GM12878 (cell line): ENCODE measurements around the gene ZBTB21. TPM values are rescaled to one million over a fixed set of nuclear protein-coding genes. Genes with fewer than 3 reads are reported as not detected.

Experiments
- ATAC-seq: fragments of 200-7000 bp; cut with Tn5 transposase; 3 replicates; pipeline ENCODE4 v1.9.1; 2020; ENCODE audit warnings: mild to moderate bottlenecking, moderate library complexity
- BruUV-seq: library from RNA; stranded (reverse); fragments of 400-500 nt; replicated peaks from 2 replicates; lab custom pipeline; 2021; lab: Mats Ljungman, UMichigan
- CTCF ChIA-PET: fragments of 300-600 bp; sonication (Branson Sonifier 250); formaldehyde crosslinking; extraction: SDS; loops from one replicate; lab custom pipeline; 2021; ENCODE audit warnings: inconsistent platforms; lab: Yijun Ruan, JAX
- POLR2A ChIA-PET: fragments of 350-600 bp; formaldehyde crosslinking; extraction: SDS; loops from one replicate; lab custom pipeline; 2021; ENCODE audit warnings: inconsistent platforms; lab: Charles Lee
- RAD21 ChIA-PET: fragments of 300-600 bp; sonication (Branson Sonifier 250); formaldehyde crosslinking; loops from one replicate; lab custom pipeline; 2023; ENCODE audit warnings: antibody characterized with exemption; ENCODE audit not compliant: unreplicated experiment; lab: Charles Lee
- SMC1A ChIA-PET: fragments of 300-600 bp; sonication (Branson Sonifier 250); formaldehyde crosslinking; loops from one replicate; lab custom pipeline; 2023; ENCODE audit not compliant: unreplicated experiment, uncharacterized antibody; lab: Charles Lee
- DNase-seq: peaks from one replicate; pipeline ENCODE4 v3.0.0-alpha.2; 2011; ENCODE audit warnings: low read depth, low spot score
- FAIRE-seq: peaks from 3 replicates; lab custom pipeline; 2011; peaks lifted over from hg19 to GRCh38; lab: Jason Lieb, UNC
- H2AFZ ChIP-seq: 2 replicates; pipeline ENCODE4 v1.6.0; 2011; ENCODE audit warnings: low read depth, low read length, control low read depth; ENCODE audit not compliant: control insufficient read depth
- H3K27ac ChIP-seq: 2 replicates; pipeline ENCODE4 v1.5.1; 2011; ENCODE audit warnings: control low read depth; ENCODE audit not compliant: control insufficient read depth, insufficient read depth
- H3K27me3 ChIP-seq, 2 experiments: replicated peaks in 1 of 2; 2 replicates each; pipeline versions ENCODE4 v1.6.0 to v1.6.1; 2011; ENCODE audit warnings: low read length in 1 of 2; ENCODE audit not compliant: control insufficient read depth in 2 of 2, insufficient read depth in 2 of 2
- H3K36me3 ChIP-seq, 2 experiments: 2 replicates each; pipeline ENCODE4 v1.5.1; 2011; ENCODE audit warnings: low read length in 1 of 2; ENCODE audit not compliant: control insufficient read depth in 2 of 2, insufficient read depth in 2 of 2
- H3K4me1 ChIP-seq: 2 replicates; pipeline ENCODE4 v1.6.1; 2011; ENCODE audit warnings: mild to moderate bottlenecking, low read length, moderate library complexity, mixed read lengths; ENCODE audit not compliant: control insufficient read depth, insufficient read depth
- H3K4me2 ChIP-seq: 2 replicates; pipeline ENCODE4 v1.6.0; 2011; ENCODE audit warnings: control low read depth; ENCODE audit not compliant: control insufficient read depth, insufficient read depth
- H3K4me3 ChIP-seq: fragments of 200-600 bp; sonication (generic); 2 replicates; pipeline ENCODE4 v1.5.1; 2016
- H3K79me2 ChIP-seq: 2 replicates; pipeline ENCODE4 v1.6.0; 2011; ENCODE audit warnings: low read length; ENCODE audit not compliant: control insufficient read depth, insufficient read depth
- H3K9ac ChIP-seq: 2 replicates; pipeline ENCODE4 v1.8.0; 2011; ENCODE audit warnings: low read length, control low read depth, mixed read lengths; ENCODE audit not compliant: control insufficient read depth, insufficient read depth
- H3K9me3 ChIP-seq: replicated peaks from 3 replicates; pipeline ENCODE4 v1.5.1; 2011; ENCODE audit warnings: mild to moderate bottlenecking, low read length; ENCODE audit not compliant: control insufficient read depth, insufficient read depth
- H4K20me1 ChIP-seq: 2 replicates; pipeline ENCODE4 v1.6.0; 2011; ENCODE audit not compliant: control insufficient read depth, insufficient read depth
- ATF7 ChIP-seq: fragments of 450-650 bp; IDR thresholded peaks from 2 replicates; pipeline ENCODE4 v1.6.1; 2016; ENCODE audit warnings: low read depth, mild to moderate bottlenecking
- CEBPB ChIP-seq, 2 experiments: fragments of 150-350 bp in 1 of 2; IDR thresholded peaks; 2 replicates each; pipeline ENCODE4 v1.6.1; 2012 to 2014; ENCODE audit warnings: low read depth in 2 of 2, low read length in 2 of 2, borderline replicate concordance in 1 of 2, inconsistent platforms in 1 of 2
- CHD2 ChIP-seq: IDR thresholded peaks from 2 replicates; pipeline ENCODE4 v1.6.1; 2011; ENCODE audit warnings: low read depth, low read length, improper control_type of control experiment, borderline replicate concordance
- DPF2 ChIP-seq: fragments of 450-650 bp; IDR thresholded peaks from 2 replicates; pipeline ENCODE4 v1.6.1; 2017; ENCODE audit warnings: mild to moderate bottlenecking
- FOXM1 ChIP-seq: IDR thresholded peaks from 2 replicates; pipeline ENCODE4 v1.6.1; 2012; ENCODE audit warnings: low read depth, mild to moderate bottlenecking, inconsistent platforms, low read length, moderate library complexity
- KAT2A ChIP-seq: conservative IDR thresholded peaks from 2 replicates; pipeline ENCODE4 v1.6.1; 2011; ENCODE audit warnings: low read depth, low read length; ENCODE audit not compliant: control insufficient read depth
- KLF5 ChIP-seq: fragments of 450-650 bp; IDR thresholded peaks from 2 replicates; pipeline ENCODE4 v1.6.1; 2014; ENCODE audit warnings: mild to moderate bottlenecking; ENCODE audit not compliant: partially characterized antibody
- MYC ChIP-seq: IDR thresholded peaks from 2 replicates; pipeline ENCODE4 v1.6.1; 2011; ENCODE audit warnings: mild to moderate bottlenecking, low read length, moderate library complexity, inconsistent platforms; ENCODE audit not compliant: insufficient read depth, insufficient replicate concordance, insufficient read length, severe bottlenecking
- NR2F1 ChIP-seq: fragments of 450-650 bp; conservative IDR thresholded peaks from 2 replicates; pipeline ENCODE4 v1.6.1; 2017; ENCODE audit warnings: mild to moderate bottlenecking
- SMAD1 ChIP-seq: fragments of 450-650 bp; IDR thresholded peaks from 2 replicates; pipeline ENCODE4 v1.6.1; 2018; ENCODE audit warnings: mild to moderate bottlenecking, low read depth; ENCODE audit not compliant: partially characterized antibody
- SMAD5 ChIP-seq: IDR thresholded peaks from 2 replicates; pipeline ENCODE4 v1.6.1; 2016; ENCODE audit warnings: antibody characterized with exemption, low read depth
- SREBF1 ChIP-seq: IDR thresholded peaks from 2 replicates; pipeline ENCODE4 v1.6.1; 2012; ENCODE audit warnings: mild to moderate bottlenecking, low read length
- STAT1 ChIP-seq: fragments of 450-650 bp; conservative IDR thresholded peaks from 2 replicates; pipeline ENCODE4 v1.6.1; 2014; ENCODE audit warnings: antibody characterized with exemption, mild to moderate bottlenecking
- TAF1 ChIP-seq: IDR thresholded peaks from 2 replicates; pipeline ENCODE4 v1.6.1; 2011; ENCODE audit warnings: mild to moderate bottlenecking, low read depth, low read length, borderline replicate concordance
- TCF7 ChIP-seq: IDR thresholded peaks from 2 replicates; pipeline ENCODE4 v1.6.1; 2014; ENCODE audit warnings: antibody characterized with exemption, borderline replicate concordance
- ZSCAN29 ChIP-seq: fragments of 450-650 bp; IDR thresholded peaks from 2 replicates; pipeline ENCODE4 v1.6.1; 2017; ENCODE audit warnings: mild to moderate bottlenecking, moderate library complexity
- WGBS: methylation state at CpG from one replicate; pipeline ENCODE4 v1.1.6; 2016; ENCODE audit warnings: low lambda C conversion rate; ENCODE audit not compliant: insufficient replicate concordance, insufficient coverage; ENCODE audit errors: missing lambda C conversion rate; 5-methylcytosine and 5-hydroxymethylcytosine counted together
- in situ Hi-C: fragments of 300-500 bp; cut with MboI; formaldehyde crosslinking; loops from 9 replicates; pipeline ENCODE4 v1.14.3; 2018; ENCODE audit warnings: mixed read lengths
- intact Hi-C: fragments of 100-400 bp; cut with micrococcal nuclease; formaldehyde crosslinking; loops from one replicate; pipeline ENCODE4 v1.14.2; 2022; ENCODE audit not compliant: unreplicated experiment
- polyA plus RNA-seq, 11 experiments: library from polyadenylated mRNA; depleted of rRNA in 4 of 11; unstranded in 6 of 11; stranded (reverse) in 5 of 11; fragments of >200 nt; fragmentation: Nextera tagmentation in 4 of 11; fragmentation: Illumina TruSeq in 1 of 11; extraction: Ambion mirVana in 4 of 11; extraction: Trizol in 1 of 11; gene quantifications; 1 replicate in 1 of 11; 2 replicates in 10 of 11; pipeline versions ENCODE4 v1.2.1 to v1.2.3, GENCODE V29; 2011 to 2016; ENCODE audit warnings: inconsistent platforms in 2 of 11, missing spikeins in 2 of 11, low read depth in 1 of 11
- total RNA-seq, 4 experiments: library from RNA; depleted of rRNA in 3 of 4; stranded (reverse); fragments of >200 nt in 3 of 4; fragmentation: Illumina TruSeq in 1 of 4; extraction: Trizol in 1 of 4; gene quantifications; 2 replicates each; pipeline versions ENCODE4 v1.2.1 to v1.2.3, GENCODE V29; 2013 to 2021
- TF ChIP-seq, protein P1 (sequence below): fragments of 450-650 bp; IDR thresholded peaks from 2 replicates; pipeline ENCODE4 v1.6.1; 2017; ENCODE audit warnings: mild to moderate bottlenecking, low read depth, inconsistent platforms; ENCODE audit not compliant: poor library complexity, severe bottlenecking
- TF ChIP-seq, protein P2 (sequence below): IDR thresholded peaks from 2 replicates; pipeline ENCODE4 v1.6.1; 2011; ENCODE audit warnings: low read depth, low read length, improper control_type of control experiment, borderline replicate concordance
- TF ChIP-seq, protein P3 (sequence below): fragments of 450-650 bp; conservative IDR thresholded peaks from 2 replicates; pipeline ENCODE4 v1.6.1; 2017; ENCODE audit warnings: mild to moderate bottlenecking, moderate library complexity

ZBTB21 gene
- total and polyA plus RNA-seq, 10 of the 15 experiments (the other 5 are each of a cell fraction or from before 2014, with no cell fraction given) = 1.8 to 21.6 (median 10.6) TPM

DNA sequence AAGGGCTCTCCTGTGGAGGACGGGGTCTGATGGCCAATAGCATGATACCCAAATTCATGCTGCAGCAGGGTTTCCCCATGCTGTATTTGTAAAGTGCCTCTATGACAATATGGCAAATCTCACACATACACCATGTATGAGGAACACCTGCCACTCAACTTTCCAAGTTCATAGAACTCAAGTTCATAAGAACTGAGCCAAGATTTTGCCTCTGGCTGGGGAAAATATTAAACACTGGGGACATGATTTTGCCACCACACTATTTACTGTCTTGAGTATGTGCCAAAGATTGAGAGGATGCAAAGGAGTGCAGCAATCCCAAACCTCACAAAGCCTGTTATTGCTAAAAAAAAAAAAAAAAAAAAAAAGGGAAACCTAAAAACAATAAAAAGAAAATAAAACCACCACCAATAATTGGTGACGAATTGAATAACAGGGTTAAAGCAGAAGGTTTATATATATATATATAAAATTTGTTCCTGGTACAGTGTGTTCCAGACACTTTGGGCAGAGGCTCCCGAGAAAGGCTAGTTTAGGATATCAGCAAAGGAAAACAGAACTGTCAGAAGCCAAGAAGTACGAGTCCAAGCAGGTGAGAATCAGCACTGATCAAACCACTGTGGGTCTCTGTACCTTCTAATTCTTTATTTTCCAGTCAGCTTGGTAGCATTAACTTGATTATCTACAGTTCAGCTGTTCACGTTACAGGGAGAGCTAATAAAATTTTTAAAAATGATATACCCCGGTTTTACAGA is 24.3 kb downstream of the ZBTB21 start:
- no peak overlapping the region for H3K4me2 ChIP-seq
- CTCF ChIA-PET = interaction anchor here (0.9 to 1.6 kb wide), 3 partner anchors 23 to 169 kb away, joined by 3 read pairs; no protein-coding TSS in a partner anchor
- no peak overlapping the region for H3K4me3 ChIP-seq
- RAD21 ChIA-PET = no interaction called here
- DNase-seq (no peak), FAIRE-seq (no peak), ATAC-seq (no peak)
- TF ChIP-seq CHD2 (no peak), KLF5 (no peak), FOXM1 (no peak), ZSCAN29 (no peak), MYC (no peak), NR2F1 (no peak), ATF7 (no peak), SREBF1 (no peak), STAT1 (no peak), CEBPB (IDR thresholded peaks at IDR 0.05; ENCODE audit: borderline replicate concordance in 1 of 2, low read depth in 2 of 2, low read length in 2 of 2) (no peak), KAT2A (no peak), TCF7 (no peak), DPF2 (no peak), SMAD5 (no peak), SMAD1 (no peak), TAF1 (no peak)
- TF ChIP-seq, protein P1, sequence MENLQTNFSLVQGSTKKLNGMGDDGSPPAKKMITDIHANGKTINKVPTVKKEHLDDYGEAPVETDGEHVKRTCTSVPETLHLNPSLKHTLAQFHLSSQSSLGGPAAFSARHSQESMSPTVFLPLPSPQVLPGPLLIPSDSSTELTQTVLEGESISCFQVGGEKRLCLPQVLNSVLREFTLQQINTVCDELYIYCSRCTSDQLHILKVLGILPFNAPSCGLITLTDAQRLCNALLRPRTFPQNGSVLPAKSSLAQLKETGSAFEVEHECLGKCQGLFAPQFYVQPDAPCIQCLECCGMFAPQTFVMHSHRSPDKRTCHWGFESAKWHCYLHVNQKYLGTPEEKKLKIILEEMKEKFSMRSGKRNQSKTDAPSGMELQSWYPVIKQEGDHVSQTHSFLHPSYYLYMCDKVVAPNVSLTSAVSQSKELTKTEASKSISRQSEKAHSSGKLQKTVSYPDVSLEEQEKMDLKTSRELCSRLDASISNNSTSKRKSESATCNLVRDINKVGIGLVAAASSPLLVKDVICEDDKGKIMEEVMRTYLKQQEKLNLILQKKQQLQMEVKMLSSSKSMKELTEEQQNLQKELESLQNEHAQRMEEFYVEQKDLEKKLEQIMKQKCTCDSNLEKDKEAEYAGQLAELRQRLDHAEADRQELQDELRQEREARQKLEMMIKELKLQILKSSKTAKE = no peak
- TF ChIP-seq, protein P2, sequence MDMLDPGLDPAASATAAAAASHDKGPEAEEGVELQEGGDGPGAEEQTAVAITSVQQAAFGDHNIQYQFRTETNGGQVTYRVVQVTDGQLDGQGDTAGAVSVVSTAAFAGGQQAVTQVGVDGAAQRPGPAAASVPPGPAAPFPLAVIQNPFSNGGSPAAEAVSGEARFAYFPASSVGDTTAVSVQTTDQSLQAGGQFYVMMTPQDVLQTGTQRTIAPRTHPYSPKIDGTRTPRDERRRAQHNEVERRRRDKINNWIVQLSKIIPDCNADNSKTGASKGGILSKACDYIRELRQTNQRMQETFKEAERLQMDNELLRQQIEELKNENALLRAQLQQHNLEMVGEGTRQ = no peak
- TF ChIP-seq, protein P3, sequence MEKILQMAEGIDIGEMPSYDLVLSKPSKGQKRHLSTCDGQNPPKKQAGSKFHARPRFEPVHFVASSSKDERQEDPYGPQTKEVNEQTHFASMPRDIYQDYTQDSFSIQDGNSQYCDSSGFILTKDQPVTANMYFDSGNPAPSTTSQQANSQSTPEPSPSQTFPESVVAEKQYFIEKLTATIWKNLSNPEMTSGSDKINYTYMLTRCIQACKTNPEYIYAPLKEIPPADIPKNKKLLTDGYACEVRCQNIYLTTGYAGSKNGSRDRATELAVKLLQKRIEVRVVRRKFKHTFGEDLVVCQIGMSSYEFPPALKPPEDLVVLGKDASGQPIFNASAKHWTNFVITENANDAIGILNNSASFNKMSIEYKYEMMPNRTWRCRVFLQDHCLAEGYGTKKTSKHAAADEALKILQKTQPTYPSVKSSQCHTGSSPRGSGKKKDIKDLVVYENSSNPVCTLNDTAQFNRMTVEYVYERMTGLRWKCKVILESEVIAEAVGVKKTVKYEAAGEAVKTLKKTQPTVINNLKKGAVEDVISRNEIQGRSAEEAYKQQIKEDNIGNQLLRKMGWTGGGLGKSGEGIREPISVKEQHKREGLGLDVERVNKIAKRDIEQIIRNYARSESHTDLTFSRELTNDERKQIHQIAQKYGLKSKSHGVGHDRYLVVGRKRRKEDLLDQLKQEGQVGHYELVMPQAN = no peak
- no peak overlapping the region for H3K9ac ChIP-seq
- no peaks in the 10 kb centered on the region for H3K9me3 ChIP-seq
- H3K36me3 ChIP-seq = peaks cover 0 to under 1% of the 10 kb centered on the region in 2 experiments; a peak in 2 of 4 replicates
- no peak overlapping the region for H3K27ac ChIP-seq
- POLR2A ChIA-PET = no interaction called here
- in situ Hi-C loops (no loop called here), intact Hi-C loops (no loop called here)
- no peaks in the 10 kb centered on the region for H3K79me2 ChIP-seq
- H4K20me1 ChIP-seq = no peaks in the 10 kb centered on the region
- SMC1A ChIA-PET = no interaction called here
- no peaks in the 10 kb centered on the region for H3K4me1 ChIP-seq
- 95% methylated on average over 6 of the region's 6 CpGs for WGBS
- H3K27me3 ChIP-seq = no peaks in the 10 kb centered on the region
- no peak overlapping the region for H2AFZ ChIP-seq
- BruUV-seq = no TSS peak
